NB4 (cell line): ENCODE measurements around the gene C4orf51.

Experiments
- DNase-seq: peaks from one replicate; pipeline ENCODE4 v3.0.0; 2010; ENCODE audit warnings: low read depth
- H3K4me3 ChIP-seq: one replicate; pipeline ENCODE4 v1.5.1; 2011; ENCODE audit warnings: mild to moderate bottlenecking, low read depth, low read length, moderate library complexity
- CTCF ChIP-seq: IDR thresholded peaks from one replicate; pipeline ENCODE4 v1.5.1; 2012; ENCODE audit warnings: low read depth, low read length
- MAX ChIP-seq: IDR thresholded peaks from 2 replicates; pipeline ENCODE4 v1.6.1; 2011; ENCODE audit warnings: low read depth, low read length
- MYC ChIP-seq: IDR thresholded peaks from 2 replicates; pipeline ENCODE4 v1.6.1; 2011; ENCODE audit warnings: low read depth, low read length
- POLR2A ChIP-seq: IDR thresholded peaks from 2 replicates; pipeline ENCODE4 v1.6.1; 2011; ENCODE audit warnings: mild to moderate bottlenecking; ENCODE audit not compliant: insufficient read length; ENCODE audit errors: extremely low read depth

Gene C4orf51

GRCh38 chr4:145760176-145760575 is 80.2 kb downstream of the C4orf51 start:
- no peak overlapping the region for H3K4me3 ChIP-seq
- TF ChIP-seq POLR2A (no peak), CTCF (no peak)
- DNase-seq, result no peak

GRCh38 chr4:145760961-145761929 is 81.3 kb downstream of the C4orf51 start:
- TF ChIP-seq MYC (no peak), MAX (no peak), CTCF (no peak), POLR2A (no peak)
- H3K4me3 ChIP-seq, result no peak overlapping the region
- no peak for DNase-seq

- no peak for TF ChIP-seq POLR2A
- no peak for TF ChIP-seq CTCF
- TF ChIP-seq MYC, result no peak
- no peak overlapping the region for H3K4me3 ChIP-seq
- DNase-seq, result no peak
Measured at GRCh38 chr4:145762719-145763118, 82.8 kb downstream of the C4orf51 start.

GRCh38 chr4:145763399-145763798 is 83.5 kb downstream of the C4orf51 start:
- H3K4me3 ChIP-seq, result no peak overlapping the region
- TF ChIP-seq CTCF (no peak), MYC (no peak), POLR2A (no peak), MAX (no peak)
- DNase-seq, result no peak

GRCh38 chr4:145766273-145766672 is 86.3 kb downstream of the C4orf51 start:
- no peak for TF ChIP-seq CTCF
- TF ChIP-seq POLR2A, result no peak
- TF ChIP-seq MYC, result no peak
- no peak for TF ChIP-seq MAX

More at GRCh38 chr4:145766273-145766672, 86.3 kb downstream of the C4orf51 start:
- DNase-seq, result no peak
- H3K4me3 ChIP-seq, result no peak overlapping the region
